Esophagus squamous epithelium (tissue), 5 donors: ENCODE measurements around the gene TIMM44. TPM values are rescaled to one million over a fixed set of nuclear protein-coding genes. Genes with fewer than 3 reads are reported as not detected.

Source experiments
- DNase-seq: peaks from one replicate; lab custom pipeline; 2025; lab: John Stamatoyannopoulos, UW
- H3K27ac ChIP-seq, 4 donors: fragments of 200-600 bp; sonication (generic); one replicate each; pipeline ENCODE4 v1.5.1; 2016 to 2019; ENCODE audit warnings: mild to moderate bottlenecking in 1 of 4
- H3K27me3 ChIP-seq, 4 donors: fragments of 200-600 bp; sonication (generic); 1 replicate in 3 of 4; 2 replicates in 1 of 4; pipeline versions ENCODE4 v1.5.1 to v1.6.0; 2017 to 2021; ENCODE audit warnings: antibody characterized with exemption in 1 of 4
- H3K36me3 ChIP-seq, 3 donors: fragments of 200-600 bp; sonication (generic); one replicate each; pipeline ENCODE4 v1.5.1; 2016 to 2019
- H3K4me1 ChIP-seq, 3 donors: fragments of 200-600 bp; sonication (generic); one replicate each; pipeline ENCODE4 v1.5.1; 2017 to 2019
- H3K4me3 ChIP-seq, 4 donors: fragments of 200-600 bp; sonication (generic); 1 replicate in 3 of 4; 2 replicates in 1 of 4; pipeline ENCODE4 v1.5.1; 2016 to 2019; ENCODE audit warnings: mild to moderate bottlenecking in 2 of 4, moderate library complexity in 1 of 4
- H3K9me3 ChIP-seq, 3 donors: fragments of 200-600 bp; sonication (generic); one replicate each; pipeline ENCODE4 v1.5.1; 2016 to 2019
- CTCF ChIP-seq, 6 experiments: fragments of 450-650 bp in 4 of 6; fragments of 200-600 bp in 2 of 6; sonication (generic) in 2 of 6; IDR thresholded peaks; one replicate each; pipeline ENCODE4 v1.5.1; 2016 to 2019; ENCODE audit warnings: antibody characterized with exemption in 6 of 6, mild to moderate bottlenecking in 4 of 6, moderate library complexity in 4 of 6
- POLR2A ChIP-seq, 4 donors: fragments of 450-650 bp; IDR thresholded peaks; one replicate each; pipeline ENCODE4 v1.6.1; 2017; ENCODE audit warnings: antibody characterized with exemption in 4 of 4, mild to moderate bottlenecking in 4 of 4, moderate library complexity in 3 of 4
- WGBS, 2 donors: methylation state at CpG; one replicate each; pipeline ENCODE4 v1.1.5; 2018; 5-methylcytosine and 5-hydroxymethylcytosine counted together
- intact Hi-C: fragments of 100-400 bp; cut with DNase I; formaldehyde crosslinking; loops from one replicate; pipeline ENCODE4 v1.15.0; 2022
- total RNA-seq, 4 donors: library from RNA; depleted of rRNA; stranded (reverse); fragments of >200 nt; gene quantifications; one replicate each; pipeline ENCODE4 v1.1.0, GENCODE V29; 2016
- donor health status: DM: yes; HTN: yes; CAD: no.

The TIMM44 gene
- total RNA-seq, 4 donors from 2014 or later = 36.4 to 52.6 (median 45.5) TPM

GRCh38 chr19:7977723-7978040 is 34.2 kb upstream of the TIMM44 start:
- intact Hi-C loops = no loop called here
- TF ChIP-seq CTCF (IDR thresholded peaks at IDR 0.05) (no peak), POLR2A (IDR thresholded peaks at IDR 0.05) (no peak)
- peaks cover 29 to 96% (median 34%) of the 10 kb centered on the region in 3 donors for H3K36me3 ChIP-seq
- no peak for DNase-seq
- H3K4me3 ChIP-seq = no peak overlapping the region
- H3K9me3 ChIP-seq = no peaks in the 10 kb centered on the region
- H3K27me3 ChIP-seq = no peaks in the 10 kb centered on the region
- no peak overlapping the region for H3K27ac ChIP-seq
- WGBS, 2 donors = 92 to 98% methylated on average over 6 of the region's 6 CpGs
- peaks cover 4 to 16% (median 4%) of the 10 kb centered on the region in 3 donors for H3K4me1 ChIP-seq

GRCh38 chr19:7977021-7977722 is 33.7 kb upstream of the TIMM44 start:
- intact Hi-C loops = no loop called here
- WGBS, 2 donors = 85 to 91% methylated on average over 4 to 10 of the region's 15 CpGs
- no peaks in the 10 kb centered on the region for H3K27me3 ChIP-seq
- H3K9me3 ChIP-seq = no peaks in the 10 kb centered on the region
- H3K27ac ChIP-seq = no peak overlapping the region
- H3K4me3 ChIP-seq = no peak overlapping the region
- no peak for TF ChIP-seq POLR2A (IDR thresholded peaks at IDR 0.05)
- no peak for TF ChIP-seq CTCF (IDR thresholded peaks at IDR 0.05)
- H3K36me3 ChIP-seq = peaks cover 29 to 96% (median 37%) of the 10 kb centered on the region in 3 donors
- no peak for DNase-seq
- peaks cover 4 to 16% (median 4%) of the 10 kb centered on the region in 3 donors for H3K4me1 ChIP-seq

GRCh38 chr19:7976461-7976860 is 33.0 kb upstream of the TIMM44 start:
- TF ChIP-seq POLR2A (IDR thresholded peaks at IDR 0.05) (no peak), CTCF (IDR thresholded peaks at IDR 0.05) (no peak)
- intact Hi-C loops = no loop called here
- peaks cover 33 to 96% (median 42%) of the 10 kb centered on the region in 3 donors for H3K36me3 ChIP-seq
- DNase-seq = no peak
- no peaks in the 10 kb centered on the region for H3K9me3 ChIP-seq
- no peak overlapping the region for H3K27ac ChIP-seq
- H3K4me3 ChIP-seq = no peak overlapping the region
- H3K27me3 ChIP-seq = no peaks in the 10 kb centered on the region
- 90 to 96% methylated on average over 4 of the region's 4 CpGs for WGBS, 2 donors
- H3K4me1 ChIP-seq = peaks cover 4 to 16% (median 4%) of the 10 kb centered on the region in 3 donors

GRCh38 chr19:7975037-7975436 is 31.6 kb upstream of the TIMM44 start:
- Histone ChIP-seq H3K4me1 (peaks cover 4 to 16% (median 4%) of the 10 kb centered on the region in 3 donors), H3K27ac (no peak overlapping the region), H3K36me3 (peaks cover 25 to 96% (median 33%) of the 10 kb centered on the region in 3 donors), H3K27me3 (no peaks in the 10 kb centered on the region), H3K4me3 (no peak overlapping the region), H3K9me3 (no peaks in the 10 kb centered on the region)
- TF ChIP-seq CTCF (IDR thresholded peaks at IDR 0.05) = no peak
- TF ChIP-seq POLR2A (IDR thresholded peaks at IDR 0.05) = no peak
- intact Hi-C loops = no loop called here
- no peak for DNase-seq
- WGBS, 2 donors = 80% methylated on average over 1 of the region's 7 CpGs; no CpG with 5 or more reads in 1 of the 2 donors

GRCh38 chr19:7973883-7974282 is 30.4 kb upstream of the TIMM44 start:
- Histone ChIP-seq H3K36me3 (peaks cover 19 to 96% (median 31%) of the 10 kb centered on the region in 3 donors), H3K9me3 (no peaks in the 10 kb centered on the region), H3K4me1 (peaks cover 4 to 12% (median 4%) of the 10 kb centered on the region in 3 donors), H3K27me3 (no peaks in the 10 kb centered on the region), H3K4me3 (no peak overlapping the region), H3K27ac (no peak overlapping the region)
- WGBS, 2 donors = 60 to 79% methylated on average over 1 to 5 of the region's 12 CpGs
- no peak for DNase-seq
- TF ChIP-seq POLR2A (IDR thresholded peaks at IDR 0.05) (no peak), CTCF (IDR thresholded peaks at IDR 0.05) (no peak)
- intact Hi-C loops = no loop called here
